CD4-positive, alpha-beta T cell treated with Interleukin-17A for 1 hour (primary cell): ENCODE results near the gene FAM90A26.
A peak's percentile ranks its signal among the peaks of the same experiment; 100 is the strongest.
"Not testable (repeated sequence)": the region's sequence is repeated elsewhere in the genome, so short reads cannot be mapped to it uniquely, and the experiment has no call there.

Experiments
- DNase-seq: peaks from one replicate; pipeline ENCODE4 v3.0.0-alpha.2; 2020

Gene FAM90A26

GRCh38 chr4:9165990-9166389 lies 4.2 kb upstream of the FAM90A26 start:
- peak; percentile 66 for DNase-seq

- not testable (repeated sequence) for DNase-seq
Observed at GRCh38 chr4:9210357-9210756, 40.1 kb downstream of the FAM90A26 start, which contains the start of gene USP17L10. USP17L10 (plus strand) TSS chr4:9210657; CDS start chr4:9210657, 0 bp downstream.

- DNase-seq = not testable (repeated sequence)
Observed at GRCh38 chr4:9214701-9215100, 44.5 kb downstream of the FAM90A26 start.

- not testable (repeated sequence) for DNase-seq
Observed at GRCh38 chr4:9215105-9215504, 44.9 kb downstream of the FAM90A26 start, which contains the start of gene USP17L11. USP17L11 (plus strand) TSS chr4:9215405; CDS start chr4:9215405, 0 bp downstream.

- DNase-seq = not testable (repeated sequence)
Observed at GRCh38 chr4:9219852-9220251, 49.6 kb downstream of the FAM90A26 start, which contains the start of gene USP17L12. USP17L12 (plus strand) TSS chr4:9220152; CDS start chr4:9220152, 0 bp downstream.

GRCh38 chr4:9224596-9224995 lies 54.4 kb downstream of the FAM90A26 start, which contains the start of gene USP17L13:
USP17L13 (plus strand) TSS chr4:9224896; CDS start chr4:9224896, 0 bp downstream.
- DNase-seq = not testable (repeated sequence)
